SH-SY5Y (cell line): ENCODE data around the gene IRX3.

Source experiments
- GATA2 ChIP-seq: IDR thresholded peaks from 2 replicates; pipeline ENCODE4 v1.6.1; 2011; ENCODE audit warnings: mild to moderate bottlenecking, low read depth, low read length
- GATA3 ChIP-seq: IDR thresholded peaks from 2 replicates; pipeline ENCODE4 v1.6.1; 2011; ENCODE audit warnings: low read depth, mild to moderate bottlenecking, low read length, moderate library complexity

Gene IRX3

DNA sequence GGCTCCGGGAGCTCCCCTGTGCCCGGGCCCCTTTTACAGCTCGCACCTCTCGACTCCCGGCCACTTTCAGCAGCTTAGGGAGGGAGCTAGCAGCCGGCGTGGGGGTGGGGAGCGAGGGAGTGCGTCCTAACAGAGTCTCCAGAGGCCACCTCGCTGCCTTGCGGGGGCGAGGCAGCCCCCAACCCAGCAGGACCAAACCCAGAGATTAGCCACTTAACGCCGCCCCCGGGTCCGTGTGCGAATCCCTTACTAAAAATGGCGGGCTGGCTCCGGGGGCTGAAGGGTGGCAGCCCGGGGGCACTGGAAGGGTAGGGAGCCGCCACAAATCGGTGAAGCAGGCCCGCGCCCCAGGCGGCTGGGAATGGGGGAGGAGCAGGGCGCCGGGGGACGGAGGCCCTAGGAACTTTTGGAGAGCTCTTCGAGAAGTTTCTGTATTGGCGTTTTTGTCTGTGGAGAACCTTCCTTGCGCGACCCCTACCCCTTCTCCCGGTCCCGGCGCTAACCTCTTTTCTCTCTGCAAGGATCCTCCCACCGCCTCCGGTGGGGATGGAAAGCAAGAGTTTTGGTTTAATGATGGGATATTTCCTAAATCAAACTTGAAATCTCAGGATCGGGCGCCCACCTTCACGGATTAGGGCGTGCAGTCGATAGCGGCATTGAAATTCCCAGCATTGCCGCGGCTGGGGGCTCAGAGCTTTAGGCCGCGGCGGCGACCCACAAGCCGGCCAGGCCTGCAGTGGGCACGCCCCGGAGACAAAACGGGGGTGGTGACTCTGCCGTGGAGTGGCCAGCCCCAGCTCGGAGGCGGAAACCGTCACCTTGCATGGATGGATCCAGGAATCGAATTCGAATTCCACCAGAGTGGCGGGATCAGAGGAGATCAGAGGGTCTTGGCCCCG lies 793 bp upstream of the IRX3 start:
- TF ChIP-seq GATA2 (no peak), GATA3 (no peak)

DNA sequence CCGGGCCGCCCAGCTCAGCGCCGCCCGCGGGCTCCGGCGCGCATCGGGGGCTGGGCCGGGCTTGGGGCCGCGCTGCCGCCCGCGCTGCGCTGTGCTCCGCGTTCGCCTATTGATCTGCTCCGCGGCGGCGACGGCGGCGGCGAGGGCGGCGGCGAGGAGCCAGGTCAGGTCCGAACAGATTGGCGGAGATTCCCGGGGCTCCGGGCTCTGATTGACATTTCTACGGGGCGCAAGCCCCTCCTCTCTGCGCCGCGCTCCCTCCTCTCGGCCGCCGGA lies 559 bp downstream of the IRX3 start:
- TF ChIP-seq GATA2 (0 out of 2 replicates have a peak, but pooled peaks have one; percentile 9), GATA3 (no peak)

DNA sequence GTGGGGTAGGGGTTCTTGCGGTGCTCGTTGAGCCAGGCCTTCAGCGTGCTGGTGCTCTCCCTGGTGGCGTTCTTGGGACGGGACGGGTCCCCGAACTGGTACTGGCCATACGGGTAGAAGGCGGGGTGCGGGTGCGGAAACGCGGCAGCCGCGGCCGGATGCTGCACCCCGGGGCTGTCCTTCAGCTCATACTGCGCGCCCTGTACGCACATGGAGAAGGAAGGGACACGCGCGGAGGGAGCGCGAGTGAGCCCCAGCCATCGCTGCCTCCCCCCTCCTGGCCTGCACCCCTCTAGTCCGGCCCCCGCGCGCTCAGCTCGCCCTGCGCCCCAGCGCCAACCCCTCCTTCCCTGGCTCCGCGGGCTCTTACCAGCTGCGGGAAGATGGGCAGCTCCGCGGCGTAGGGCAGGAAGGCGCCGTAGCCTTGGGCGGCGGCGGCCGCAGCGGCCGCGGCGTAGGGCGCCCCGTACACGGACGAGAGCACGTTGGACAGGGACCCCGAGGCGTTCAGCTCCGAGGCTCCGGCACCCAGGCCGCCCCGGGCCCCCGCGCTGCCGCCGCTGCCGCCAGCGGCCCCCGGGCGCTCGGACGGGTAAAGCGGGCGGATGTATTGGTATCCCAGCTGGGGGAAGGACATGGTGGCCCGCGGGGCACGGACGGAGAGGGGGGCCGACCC lies 1.0 kb downstream of the IRX3 start:
- no peak for TF ChIP-seq GATA3
- TF ChIP-seq GATA2: no peak

DNA sequence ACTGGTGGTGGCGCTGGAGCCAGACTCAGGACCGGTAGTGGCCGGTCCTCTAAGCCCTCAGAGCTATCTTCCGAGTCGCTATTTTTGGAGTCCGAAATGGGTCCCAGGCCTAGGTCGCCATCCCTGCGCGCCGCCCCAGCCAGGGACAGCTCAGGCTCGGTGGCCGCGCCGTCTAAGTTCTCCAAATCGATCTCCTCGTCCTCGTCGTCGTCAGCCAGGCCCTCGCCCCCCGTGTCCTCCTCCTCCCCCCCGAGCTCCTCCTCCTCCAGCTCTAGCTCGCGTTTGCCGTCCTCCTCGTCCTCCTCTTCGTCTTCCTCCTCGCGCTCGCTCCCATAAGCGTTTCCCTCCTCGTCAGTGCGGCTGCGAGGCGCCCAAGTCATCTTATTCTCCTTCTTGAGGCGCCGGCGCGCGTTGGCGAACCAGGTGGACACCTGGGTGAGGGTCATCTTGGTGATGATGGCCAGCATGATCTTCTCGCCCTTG lies 1.6 kb downstream of the IRX3 start:
- TF ChIP-seq GATA2 (no peak), GATA3 (no peak)

DNA sequence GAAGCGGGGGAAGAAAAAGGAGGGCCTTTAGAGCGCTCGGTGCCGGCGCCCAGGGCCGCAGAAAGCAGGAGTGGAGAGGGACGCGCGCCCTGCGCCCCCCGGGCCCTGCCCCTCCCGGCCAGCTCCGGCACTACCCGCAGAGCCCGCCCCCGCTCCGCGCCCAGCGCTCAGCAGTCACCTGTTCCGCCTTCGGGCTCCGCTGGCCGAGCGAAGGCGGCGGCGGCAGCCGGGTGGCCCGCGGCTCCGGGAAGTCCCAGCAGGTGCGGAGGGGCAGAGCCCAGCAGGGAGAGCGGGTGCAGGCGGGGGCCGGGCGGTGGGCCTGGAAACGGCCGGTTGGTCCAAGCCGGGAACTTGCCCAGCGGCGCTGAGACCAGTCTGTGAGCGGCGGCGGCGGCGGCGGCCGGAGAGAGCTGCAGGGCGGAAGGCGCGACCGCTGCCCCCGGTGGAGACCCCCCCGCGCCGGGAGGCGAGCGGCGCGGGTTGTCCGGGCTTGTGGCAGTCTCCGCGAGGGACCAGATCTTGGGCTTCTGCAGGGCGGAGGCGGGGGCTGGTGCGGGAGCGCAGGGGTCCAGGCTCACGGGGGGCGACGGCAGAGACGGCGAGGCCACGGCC lies 2.2 kb downstream of the IRX3 start:
- TF ChIP-seq GATA2: no peak
- TF ChIP-seq GATA3: no peak

DNA sequence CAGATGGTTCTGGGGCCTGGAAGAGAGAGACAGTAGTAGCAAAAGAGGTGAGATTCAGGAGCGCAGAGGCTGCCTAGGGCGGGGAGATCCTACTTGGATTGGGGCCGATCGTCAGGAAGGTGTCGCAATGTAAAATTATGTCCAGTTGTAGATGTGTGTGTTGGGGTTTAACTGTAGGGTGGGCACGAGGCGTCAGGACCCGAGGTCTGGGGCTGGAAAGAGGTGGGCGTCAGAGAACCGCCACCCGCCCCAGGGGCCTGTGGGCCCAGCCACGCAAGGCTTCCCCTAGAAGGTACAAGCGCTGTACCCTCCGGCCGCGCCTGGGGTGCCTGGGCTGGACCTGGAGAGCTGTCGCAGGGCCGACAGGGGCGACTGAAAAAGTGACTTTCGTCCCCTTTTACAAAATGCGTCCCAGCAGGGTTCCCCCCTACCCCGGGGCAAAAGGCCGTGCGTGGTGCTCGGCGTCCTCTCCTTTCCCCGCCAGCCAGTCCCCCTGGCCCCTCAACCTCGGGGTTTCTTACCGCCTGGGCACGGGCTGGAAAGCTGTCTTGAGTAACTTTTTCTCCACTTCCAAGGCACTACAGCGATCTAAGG lies 2.8 kb downstream of the IRX3 start:
- TF ChIP-seq GATA2 (no peak), GATA3 (no peak)

DNA sequence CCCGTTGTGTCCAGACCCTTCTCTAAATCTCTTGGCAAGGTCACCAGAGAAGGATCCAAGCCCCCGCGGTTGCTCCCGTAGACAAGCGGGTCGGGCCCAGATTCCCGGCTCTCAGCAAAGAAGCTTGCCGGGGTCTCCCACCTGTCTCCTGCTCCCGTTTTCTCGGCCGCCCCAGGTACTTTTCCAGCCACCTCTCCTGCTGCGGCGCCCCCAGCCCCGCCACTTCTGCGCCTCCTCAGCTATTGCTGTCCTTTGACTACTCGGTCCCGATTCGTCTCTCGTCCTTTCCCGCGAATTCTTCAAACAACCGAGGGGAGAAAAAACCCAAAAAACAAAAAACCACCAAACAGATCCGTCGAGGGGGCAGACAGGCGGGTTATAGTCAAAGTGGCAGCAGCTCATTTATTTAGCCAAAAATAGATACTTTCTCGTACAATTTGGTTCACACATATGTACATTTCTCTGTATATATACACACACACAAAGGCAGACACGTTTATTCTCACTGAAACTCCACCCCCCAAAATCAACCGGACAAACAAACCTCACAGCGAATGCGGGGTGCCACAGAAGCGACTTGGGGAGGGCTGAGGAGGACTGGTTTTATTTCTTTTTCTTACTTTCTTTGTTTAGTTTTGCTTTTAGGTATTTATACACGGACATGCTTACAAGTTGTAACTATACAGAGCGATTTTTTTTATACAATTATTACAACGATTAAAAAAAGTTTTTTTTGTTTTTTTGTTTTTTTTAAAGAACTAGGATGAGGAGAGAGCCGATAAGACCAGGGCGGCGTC lies 3.5 kb downstream of the IRX3 start:
- TF ChIP-seq GATA3 (no peak), GATA2 (no peak)

DNA sequence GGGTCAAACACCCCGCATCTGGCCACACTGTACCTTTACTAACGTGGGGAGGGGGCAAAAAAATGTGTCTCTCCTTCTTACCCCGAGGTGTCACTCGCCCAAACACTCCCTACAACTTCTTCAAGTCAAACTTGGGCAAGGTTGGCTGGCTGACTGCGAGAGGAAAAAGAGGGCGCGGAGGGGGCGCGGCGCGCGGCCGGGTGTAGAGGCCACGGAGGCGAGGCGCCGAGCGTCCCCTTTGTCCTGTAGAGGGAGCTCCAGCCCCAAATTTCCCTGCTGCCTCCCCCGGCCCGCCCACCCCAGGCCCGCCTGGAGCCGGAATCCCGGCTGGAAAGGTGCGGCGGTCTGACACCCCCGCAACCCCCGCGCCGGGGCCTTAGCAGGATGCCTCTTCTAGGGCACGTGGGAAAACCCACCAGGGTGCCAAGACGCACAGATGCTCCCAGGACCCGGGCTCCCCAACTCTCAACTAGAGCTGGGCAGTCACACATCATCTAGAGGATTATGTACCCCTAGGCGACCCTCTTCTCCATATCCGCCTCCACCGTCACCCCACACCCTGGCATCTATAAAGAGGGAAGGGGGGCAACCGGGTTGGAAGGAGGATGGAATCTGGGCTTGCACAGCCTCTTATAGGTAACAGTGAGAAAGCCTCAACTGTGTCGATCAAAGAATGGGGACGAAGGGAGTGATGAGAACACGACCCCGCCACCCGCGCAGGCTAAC lies 4.2 kb downstream of the IRX3 start:
- no peak for TF ChIP-seq GATA2
- TF ChIP-seq GATA3: no peak

DNA sequence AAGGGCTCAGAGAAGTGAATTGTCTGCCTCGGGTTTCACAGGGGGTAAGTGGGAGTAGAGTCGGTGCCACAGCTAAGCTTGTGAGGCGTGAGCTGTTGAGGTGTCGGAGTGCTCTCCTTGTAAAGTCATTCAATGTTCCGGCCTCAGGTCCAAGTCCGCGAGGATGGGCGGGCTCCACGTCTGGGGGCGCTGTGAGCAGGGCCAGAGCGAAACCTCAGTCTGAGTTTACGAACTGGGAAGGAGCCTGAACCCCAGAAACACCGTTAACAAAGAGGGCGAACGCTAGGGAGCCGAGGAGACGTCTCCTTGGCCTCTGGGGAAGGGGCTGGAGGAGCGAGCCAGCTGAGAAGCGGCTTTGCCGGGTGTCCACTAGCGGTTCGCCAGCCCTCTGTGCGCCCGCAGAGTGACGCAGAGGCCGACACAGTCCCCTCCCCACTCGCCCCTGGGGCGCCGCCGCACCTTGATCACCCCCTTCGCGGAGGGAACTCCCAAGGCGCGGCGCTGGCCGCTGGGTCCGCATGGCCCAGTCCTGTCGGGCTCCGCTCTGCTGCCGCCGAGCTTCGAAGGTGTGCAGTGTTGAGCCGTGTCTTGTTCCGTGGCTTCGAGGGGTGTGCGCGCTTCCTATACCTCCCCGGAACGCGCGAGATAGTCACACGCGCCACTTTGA lies 4.9 kb downstream of the IRX3 start:
- TF ChIP-seq GATA3 (no peak), GATA2 (no peak)

DNA sequence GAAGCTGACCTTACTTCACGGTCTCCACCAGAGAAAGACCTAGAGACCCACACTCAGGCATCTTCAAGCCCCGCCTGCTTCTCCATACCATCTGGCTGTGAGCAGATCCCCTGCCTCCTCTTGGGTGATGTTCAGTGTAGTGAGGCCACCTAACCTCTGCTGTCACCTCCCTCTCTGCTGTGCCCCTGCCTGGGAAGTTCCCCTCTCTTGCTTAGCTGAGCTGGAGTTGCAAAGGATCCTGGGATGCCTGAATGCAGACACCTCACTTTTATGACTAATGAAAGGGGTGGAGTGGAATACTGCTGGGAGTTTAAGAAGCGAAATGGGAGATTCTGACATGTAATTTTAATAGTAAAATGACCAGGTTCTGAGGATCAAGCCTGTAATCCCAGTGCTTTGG lies 5.8 kb downstream of the IRX3 start:
- TF ChIP-seq GATA2 (no peak), GATA3 (no peak)

DNA sequence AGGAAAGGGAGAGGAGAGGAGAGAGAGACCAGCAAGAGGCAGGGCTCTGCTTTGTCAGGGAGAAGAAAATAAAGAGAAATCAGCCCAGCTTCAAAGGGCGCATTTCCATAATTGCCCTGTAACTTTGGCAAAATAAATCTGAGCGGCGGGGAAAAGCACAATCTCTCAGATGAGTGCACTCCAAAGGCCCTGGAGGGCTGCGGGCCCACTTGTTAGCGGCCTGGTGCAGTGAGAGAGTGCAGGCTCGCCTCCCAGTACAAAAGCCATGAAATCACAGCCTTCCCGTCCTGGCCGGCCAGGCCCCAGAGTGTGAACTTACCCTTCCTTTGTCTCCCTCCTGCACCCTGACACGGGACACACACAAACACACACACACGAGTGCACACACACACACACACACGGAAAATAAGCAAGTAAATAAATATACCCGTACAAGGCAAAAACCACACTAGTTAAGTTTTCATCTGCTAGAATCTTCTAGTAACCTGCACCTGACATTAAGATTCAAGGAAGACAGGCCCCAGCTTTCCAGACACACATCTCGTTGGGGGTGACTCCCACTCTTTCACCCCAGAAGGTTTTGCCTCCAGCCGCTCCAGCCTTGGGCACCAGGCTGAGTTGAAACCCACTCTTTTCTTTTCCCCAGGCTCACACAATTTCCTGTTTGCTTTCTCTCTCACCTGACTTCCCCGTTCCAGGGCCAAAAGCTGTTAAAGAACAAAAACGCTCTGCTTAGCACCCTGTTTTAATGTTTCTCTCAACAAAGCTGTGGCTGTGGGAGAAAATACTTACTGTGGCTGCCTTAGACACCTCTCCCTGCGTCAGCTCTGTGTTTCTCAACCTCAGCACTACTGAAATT lies 8.5 kb downstream of the IRX3 start:
- no peak for TF ChIP-seq GATA3
- TF ChIP-seq GATA2: no peak

DNA sequence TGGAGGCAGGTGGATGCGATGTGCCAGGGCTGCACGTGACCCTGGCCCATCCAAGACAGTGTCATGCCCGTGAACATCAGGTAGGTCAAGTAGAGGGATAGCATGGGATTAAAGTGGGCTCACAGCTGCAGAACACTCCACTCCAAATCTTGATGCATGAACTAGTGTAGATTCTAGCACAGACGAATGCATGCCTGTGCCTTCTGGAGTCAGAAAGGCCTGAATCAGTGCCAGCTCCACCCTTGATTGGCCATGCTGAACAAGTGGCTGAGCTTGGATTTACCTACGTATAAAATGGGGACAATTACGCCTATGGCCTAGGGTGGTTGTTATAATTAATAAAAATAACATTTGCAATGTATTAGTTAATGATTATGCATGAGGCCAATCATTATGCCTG lies 10.6 kb downstream of the IRX3 start:
- no peak for TF ChIP-seq GATA3
- no peak for TF ChIP-seq GATA2
